ENCODE results near the gene TBXAS1. TPM values are rescaled to one million over a fixed set of nuclear protein-coding genes. Genes with fewer than 3 reads are reported as not detected.

The TBXAS1 gene
- total and polyA plus RNA-seq, 2 experiments from 2014 or later: 1.3 TPM; not detected in 1

DNA sequence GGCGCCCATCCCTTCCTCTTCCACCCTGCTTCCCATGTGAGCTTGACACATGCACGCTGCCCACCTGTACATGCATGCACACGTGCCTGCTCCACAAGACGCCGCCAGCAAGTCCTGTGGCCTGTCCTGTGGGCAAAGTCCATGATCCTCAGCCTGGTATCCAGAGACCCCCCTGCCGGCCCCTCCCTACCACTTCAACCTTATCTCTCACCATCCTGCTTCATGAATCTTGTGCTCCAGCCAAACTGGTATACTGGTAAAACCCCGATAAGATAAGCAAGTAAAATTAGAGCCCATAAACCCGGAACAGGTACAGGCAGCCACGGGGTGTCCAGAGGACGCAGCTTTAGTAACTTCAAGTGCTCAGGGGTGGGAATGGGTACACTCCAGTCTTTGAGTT, 11.8 kb upstream of the TBXAS1 start (continued):
- TF ChIP-seq, protein P1, sequence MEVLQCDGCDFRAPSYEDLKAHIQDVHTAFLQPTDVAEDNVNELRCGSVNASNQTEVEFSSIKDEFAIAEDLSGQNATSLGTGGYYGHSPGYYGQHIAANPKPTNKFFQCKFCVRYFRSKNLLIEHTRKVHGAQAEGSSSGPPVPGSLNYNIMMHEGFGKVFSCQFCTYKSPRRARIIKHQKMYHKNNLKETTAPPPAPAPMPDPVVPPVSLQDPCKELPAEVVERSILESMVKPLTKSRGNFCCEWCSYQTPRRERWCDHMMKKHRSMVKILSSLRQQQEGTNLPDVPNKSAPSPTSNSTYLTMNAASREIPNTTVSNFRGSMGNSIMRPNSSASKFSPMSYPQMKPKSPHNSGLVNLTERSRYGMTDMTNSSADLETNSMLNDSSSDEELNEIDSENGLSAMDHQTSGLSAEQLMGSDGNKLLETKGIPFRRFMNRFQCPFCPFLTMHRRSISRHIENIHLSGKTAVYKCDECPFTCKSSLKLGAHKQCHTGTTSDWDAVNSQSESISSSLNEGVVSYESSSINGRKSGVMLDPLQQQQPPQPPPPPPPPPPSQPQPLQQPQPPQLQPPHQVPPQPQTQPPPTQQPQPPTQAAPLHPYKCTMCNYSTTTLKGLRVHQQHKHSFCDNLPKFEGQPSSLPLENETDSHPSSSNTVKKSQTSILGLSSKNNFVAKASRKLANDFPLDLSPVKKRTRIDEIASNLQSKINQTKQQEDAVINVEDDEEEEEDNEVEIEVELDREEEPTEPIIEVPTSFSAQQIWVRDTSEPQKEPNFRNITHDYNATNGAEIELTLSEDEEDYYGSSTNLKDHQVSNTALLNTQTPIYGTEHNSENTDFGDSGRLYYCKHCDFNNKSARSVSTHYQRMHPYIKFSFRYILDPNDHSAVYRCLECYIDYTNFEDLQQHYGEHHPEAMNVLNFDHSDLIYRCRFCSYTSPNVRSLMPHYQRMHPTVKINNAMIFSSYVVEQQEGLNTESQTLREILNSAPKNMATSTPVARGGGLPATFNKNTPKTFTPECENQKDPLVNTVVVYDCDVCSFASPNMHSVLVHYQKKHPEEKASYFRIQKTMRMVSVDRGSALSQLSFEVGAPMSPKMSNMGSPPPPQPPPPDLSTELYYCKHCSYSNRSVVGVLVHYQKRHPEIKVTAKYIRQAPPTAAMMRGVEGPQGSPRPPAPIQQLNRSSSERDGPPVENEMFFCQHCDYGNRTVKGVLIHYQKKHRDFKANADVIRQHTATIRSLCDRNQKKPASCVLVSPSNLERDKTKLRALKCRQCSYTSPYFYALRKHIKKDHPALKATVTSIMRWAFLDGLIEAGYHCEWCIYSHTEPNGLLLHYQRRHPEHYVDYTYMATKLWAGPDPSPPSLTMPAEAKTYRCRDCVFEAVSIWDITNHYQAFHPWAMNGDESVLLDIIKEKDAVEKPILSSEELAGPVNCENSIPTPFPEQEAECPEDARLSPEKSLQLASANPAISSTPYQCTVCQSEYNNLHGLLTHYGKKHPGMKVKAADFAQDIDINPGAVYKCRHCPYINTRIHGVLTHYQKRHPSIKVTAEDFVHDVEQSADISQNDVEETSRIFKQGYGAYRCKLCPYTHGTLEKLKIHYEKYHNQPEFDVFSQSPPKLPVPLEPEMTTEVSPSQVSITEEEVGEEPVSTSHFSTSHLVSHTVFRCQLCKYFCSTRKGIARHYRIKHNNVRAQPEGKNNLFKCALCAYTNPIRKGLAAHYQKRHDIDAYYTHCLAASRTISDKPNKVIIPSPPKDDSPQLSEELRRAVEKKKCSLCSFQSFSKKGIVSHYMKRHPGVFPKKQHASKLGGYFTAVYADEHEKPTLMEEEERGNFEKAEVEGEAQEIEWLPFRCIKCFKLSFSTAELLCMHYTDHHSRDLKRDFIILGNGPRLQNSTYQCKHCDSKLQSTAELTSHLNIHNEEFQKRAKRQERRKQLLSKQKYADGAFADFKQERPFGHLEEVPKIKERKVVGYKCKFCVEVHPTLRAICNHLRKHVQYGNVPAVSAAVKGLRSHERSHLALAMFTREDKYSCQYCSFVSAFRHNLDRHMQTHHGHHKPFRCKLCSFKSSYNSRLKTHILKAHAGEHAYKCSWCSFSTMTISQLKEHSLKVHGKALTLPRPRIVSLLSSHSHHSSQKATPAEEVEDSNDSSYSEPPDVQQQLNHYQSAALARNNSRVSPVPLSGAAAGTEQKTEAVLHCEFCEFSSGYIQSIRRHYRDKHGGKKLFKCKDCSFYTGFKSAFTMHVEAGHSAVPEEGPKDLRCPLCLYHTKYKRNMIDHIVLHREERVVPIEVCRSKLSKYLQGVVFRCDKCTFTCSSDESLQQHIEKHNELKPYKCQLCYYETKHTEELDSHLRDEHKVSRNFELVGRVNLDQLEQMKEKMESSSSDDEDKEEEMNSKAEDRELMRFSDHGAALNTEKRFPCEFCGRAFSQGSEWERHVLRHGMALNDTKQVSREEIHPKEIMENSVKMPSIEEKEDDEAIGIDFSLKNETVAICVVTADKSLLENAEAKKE (CRISPR knock-in tag; IDR thresholded peaks at IDR 0.05): no peak
- TF ChIP-seq CREB1 (CRISPR knock-in tag; IDR thresholded peaks at IDR 0.05; ENCODE audit: low read depth): no peak
- TF ChIP-seq, protein P2, sequence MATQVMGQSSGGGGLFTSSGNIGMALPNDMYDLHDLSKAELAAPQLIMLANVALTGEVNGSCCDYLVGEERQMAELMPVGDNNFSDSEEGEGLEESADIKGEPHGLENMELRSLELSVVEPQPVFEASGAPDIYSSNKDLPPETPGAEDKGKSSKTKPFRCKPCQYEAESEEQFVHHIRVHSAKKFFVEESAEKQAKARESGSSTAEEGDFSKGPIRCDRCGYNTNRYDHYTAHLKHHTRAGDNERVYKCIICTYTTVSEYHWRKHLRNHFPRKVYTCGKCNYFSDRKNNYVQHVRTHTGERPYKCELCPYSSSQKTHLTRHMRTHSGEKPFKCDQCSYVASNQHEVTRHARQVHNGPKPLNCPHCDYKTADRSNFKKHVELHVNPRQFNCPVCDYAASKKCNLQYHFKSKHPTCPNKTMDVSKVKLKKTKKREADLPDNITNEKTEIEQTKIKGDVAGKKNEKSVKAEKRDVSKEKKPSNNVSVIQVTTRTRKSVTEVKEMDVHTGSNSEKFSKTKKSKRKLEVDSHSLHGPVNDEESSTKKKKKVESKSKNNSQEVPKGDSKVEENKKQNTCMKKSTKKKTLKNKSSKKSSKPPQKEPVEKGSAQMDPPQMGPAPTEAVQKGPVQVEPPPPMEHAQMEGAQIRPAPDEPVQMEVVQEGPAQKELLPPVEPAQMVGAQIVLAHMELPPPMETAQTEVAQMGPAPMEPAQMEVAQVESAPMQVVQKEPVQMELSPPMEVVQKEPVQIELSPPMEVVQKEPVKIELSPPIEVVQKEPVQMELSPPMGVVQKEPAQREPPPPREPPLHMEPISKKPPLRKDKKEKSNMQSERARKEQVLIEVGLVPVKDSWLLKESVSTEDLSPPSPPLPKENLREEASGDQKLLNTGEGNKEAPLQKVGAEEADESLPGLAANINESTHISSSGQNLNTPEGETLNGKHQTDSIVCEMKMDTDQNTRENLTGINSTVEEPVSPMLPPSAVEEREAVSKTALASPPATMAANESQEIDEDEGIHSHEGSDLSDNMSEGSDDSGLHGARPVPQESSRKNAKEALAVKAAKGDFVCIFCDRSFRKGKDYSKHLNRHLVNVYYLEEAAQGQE (IDR thresholded peaks at IDR 0.05; ENCODE audit: unreplicated experiment): no peak
- TF ChIP-seq EZH2 (IDR thresholded peaks at IDR 0.05; ENCODE audit: low read depth, unreplicated experiment): no peak

DNA sequence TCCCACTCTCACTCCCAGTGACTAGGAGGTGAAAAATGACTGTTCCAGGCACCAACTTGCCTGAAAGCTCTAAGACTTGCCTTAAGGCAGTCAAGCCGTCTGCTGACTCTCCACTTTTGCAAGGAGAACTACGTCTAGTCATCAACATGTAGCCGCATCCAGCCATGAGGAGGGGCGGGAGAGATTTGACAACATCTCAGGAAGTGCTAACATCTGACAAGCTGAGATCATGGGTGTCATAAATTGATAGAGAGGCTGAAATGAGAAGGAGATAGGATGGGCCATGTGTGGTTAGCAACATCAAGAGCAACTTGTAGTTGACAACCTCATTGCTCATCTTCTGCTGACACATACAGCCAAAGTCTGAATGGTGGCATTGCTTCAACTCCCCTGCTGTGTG, 9.0 kb upstream of the TBXAS1 start:
- no peak overlapping the region for H3K4me3 Mint-ChIP-seq
- ATAC-seq: no peak
- H2AFZ ChIP-seq: no peak overlapping the region
- TF ChIP-seq, protein P3, sequence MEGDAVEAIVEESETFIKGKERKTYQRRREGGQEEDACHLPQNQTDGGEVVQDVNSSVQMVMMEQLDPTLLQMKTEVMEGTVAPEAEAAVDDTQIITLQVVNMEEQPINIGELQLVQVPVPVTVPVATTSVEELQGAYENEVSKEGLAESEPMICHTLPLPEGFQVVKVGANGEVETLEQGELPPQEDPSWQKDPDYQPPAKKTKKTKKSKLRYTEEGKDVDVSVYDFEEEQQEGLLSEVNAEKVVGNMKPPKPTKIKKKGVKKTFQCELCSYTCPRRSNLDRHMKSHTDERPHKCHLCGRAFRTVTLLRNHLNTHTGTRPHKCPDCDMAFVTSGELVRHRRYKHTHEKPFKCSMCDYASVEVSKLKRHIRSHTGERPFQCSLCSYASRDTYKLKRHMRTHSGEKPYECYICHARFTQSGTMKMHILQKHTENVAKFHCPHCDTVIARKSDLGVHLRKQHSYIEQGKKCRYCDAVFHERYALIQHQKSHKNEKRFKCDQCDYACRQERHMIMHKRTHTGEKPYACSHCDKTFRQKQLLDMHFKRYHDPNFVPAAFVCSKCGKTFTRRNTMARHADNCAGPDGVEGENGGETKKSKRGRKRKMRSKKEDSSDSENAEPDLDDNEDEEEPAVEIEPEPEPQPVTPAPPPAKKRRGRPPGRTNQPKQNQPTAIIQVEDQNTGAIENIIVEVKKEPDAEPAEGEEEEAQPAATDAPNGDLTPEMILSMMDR (conservative IDR thresholded peaks at IDR 0.05; ENCODE audit: low read depth in 2 of 2): no peak
- no peak for TF ChIP-seq POLR2AphosphoS5 (IDR thresholded peaks at IDR 0.05; ENCODE audit: low read depth)
- no peak for TF ChIP-seq ZNF114 (CRISPR knock-in tag; IDR thresholded peaks at IDR 0.05)

More for the DNA sequence above, 9.0 kb upstream of the TBXAS1 start:
- H3K79me2 ChIP-seq (replicated peaks; ENCODE audit: insufficient read depth): no peaks in the 10 kb centered on the region
- Mint-ChIP-seq H3K4me1 (no peaks in the 10 kb centered on the region), H3K36me3 (ENCODE audit: low read depth) (peaks cover 2% of the 10 kb centered on the region; the same call in 2 of the 3 replicates), H3K27me3 (ENCODE audit: insufficient read depth, low read depth, poor library complexity) (peaks cover 4% of the 10 kb centered on the region), H3K27ac (no peak overlapping the region), H3K9me3 (0 out of 3 replicates have a peak, but pooled peaks cover 2% of the 10 kb centered on the region)
- H3F3A ChIP-seq (replicated peaks; ENCODE audit: low read depth): no peaks in the 10 kb centered on the region
- H3K27ac ChIP-seq (ENCODE audit: low read depth): no peak overlapping the region
- H3K27me3 ChIP-seq (ENCODE audit: insufficient read depth): no peaks in the 10 kb centered on the region
- no peak overlapping the region for H3K4me2 ChIP-seq
- DNase-seq (ENCODE audit: low spot score): no peak
- no peak overlapping the region for H3K4me3 ChIP-seq
- H3K36me3 ChIP-seq (ENCODE audit: insufficient read depth): no peaks in the 10 kb centered on the region
- H3K4me1 ChIP-seq (ENCODE audit: insufficient read depth): no peaks in the 10 kb centered on the region
- H4K20me1 ChIP-seq (replicated peaks; ENCODE audit: insufficient read depth): no peaks in the 10 kb centered on the region
- peaks cover 9% of the 10 kb centered on the region; the same call in 1 of the 2 replicates for H3K9me2 ChIP-seq (ENCODE audit: insufficient read depth)
